GM18867 (cell line): Measurements from ENCODE around the gene TTLL8.
"Not testable (repeated sequence)": the region's sequence is repeated elsewhere in the genome, so short reads cannot be mapped to it uniquely, and the experiment has no call there.

Experiments
- ATAC-seq: cut with Tn5 transposase; IDR thresholded peaks from one replicate; pipeline ENCODE4 v1.9.1; 2021; ENCODE audit warnings: mild to moderate bottlenecking, moderate library complexity; ENCODE audit not compliant: unreplicated experiment

The TTLL8 gene

DNA sequence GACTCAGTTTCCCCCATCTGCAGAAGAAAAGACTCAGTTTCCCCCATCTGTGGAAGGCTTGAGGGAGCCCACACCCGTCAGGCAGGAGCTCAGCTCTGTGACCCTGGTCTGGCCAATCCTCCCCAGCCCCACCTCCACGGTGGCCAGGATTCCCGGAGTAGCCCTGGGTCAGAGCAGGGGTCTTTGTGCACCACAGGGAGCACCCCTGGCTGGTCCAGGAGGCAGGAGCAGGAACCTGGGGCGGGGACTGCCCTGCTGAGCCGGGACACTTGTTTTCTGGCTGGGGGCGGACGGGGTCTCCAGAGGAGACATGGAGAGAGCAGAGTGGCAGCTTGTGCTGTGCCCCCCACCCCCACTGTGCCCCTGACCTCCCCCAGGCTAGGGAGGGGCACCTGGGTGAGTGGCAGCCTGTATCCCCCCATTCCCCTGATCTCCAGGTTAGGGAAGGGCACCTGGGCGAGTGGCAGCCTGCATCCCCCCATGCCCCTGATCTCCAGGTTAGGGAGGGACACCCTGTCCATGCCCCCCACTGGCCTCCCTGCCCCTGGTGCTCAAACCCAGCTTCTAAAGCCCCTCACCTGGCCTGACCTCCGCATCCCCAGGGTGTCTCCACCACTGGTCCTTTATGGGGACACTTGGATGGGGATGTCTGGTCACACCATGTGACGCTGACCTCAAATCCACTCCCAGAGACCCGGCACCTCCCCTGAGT is 64.3 kb downstream of the TTLL8 start:
- ATAC-seq: no peak

DNA sequence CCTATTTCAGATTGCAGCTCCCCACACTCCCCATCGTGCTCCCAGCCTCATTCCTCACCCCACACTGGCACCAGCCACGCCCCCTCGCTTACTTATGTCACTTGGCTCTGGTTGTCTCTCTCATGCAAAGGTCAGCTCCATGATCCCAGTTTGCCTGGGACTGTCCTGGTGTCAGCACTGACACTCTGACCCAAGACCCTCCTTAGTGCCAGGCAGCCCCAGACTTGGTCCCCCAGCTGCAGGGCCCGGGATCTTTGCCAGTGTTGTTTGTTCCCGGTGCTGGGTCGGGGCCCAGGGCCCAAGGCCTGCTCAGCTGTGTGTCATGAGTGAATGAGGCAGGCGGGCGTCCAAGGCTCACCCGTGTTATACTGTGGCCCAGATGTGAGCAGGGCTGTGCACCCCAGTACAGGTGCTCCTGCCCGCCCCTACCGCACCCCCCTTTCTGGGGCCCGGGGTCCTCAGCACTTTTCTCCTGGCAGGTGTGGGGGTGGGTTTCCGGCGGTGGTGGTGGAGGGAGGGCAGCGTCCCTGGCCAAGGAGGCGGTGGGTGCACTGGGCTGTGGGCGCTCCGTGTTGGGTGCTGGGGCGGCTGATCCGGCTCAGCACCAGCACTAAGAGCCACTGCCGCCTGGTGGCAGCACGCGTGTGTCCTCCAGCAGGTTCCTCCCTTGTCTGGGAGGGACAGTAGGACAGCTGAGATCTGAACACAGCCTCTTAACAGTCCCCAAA is 65.0 kb downstream of the TTLL8 start:
- no peak for ATAC-seq

- ATAC-seq: no peak
Measured at GRCh38 chr22:49991907-49992533, 66.1 kb downstream of the TTLL8 start.

- no peak for ATAC-seq
Measured at GRCh38 chr22:49991167-49991566, 66.9 kb downstream of the TTLL8 start.

DNA sequence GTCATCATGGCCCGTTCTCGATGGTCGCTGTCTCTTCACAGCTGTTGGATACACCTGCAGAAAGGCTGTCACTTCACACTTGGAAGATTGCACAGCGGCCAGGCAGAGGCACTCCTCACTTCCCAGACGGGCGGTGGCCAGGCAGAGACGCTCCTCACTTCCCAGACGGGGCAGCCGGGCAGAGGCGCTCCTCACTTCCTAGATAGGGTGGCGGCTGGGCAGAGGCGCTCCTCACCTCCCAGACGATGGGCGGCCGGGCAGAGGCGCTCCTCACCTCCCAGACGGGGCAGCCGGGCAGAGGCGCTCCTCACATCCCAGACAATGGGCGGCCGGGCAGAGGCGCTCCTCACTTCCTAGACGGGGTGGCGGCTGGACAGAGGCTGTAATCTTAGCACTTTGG is 68.3 kb downstream of the TTLL8 start:
- ATAC-seq: not testable (repeated sequence)

- no peak for ATAC-seq
Measured at GRCh38 chr22:49986325-49986724, 71.8 kb downstream of the TTLL8 start.

DNA sequence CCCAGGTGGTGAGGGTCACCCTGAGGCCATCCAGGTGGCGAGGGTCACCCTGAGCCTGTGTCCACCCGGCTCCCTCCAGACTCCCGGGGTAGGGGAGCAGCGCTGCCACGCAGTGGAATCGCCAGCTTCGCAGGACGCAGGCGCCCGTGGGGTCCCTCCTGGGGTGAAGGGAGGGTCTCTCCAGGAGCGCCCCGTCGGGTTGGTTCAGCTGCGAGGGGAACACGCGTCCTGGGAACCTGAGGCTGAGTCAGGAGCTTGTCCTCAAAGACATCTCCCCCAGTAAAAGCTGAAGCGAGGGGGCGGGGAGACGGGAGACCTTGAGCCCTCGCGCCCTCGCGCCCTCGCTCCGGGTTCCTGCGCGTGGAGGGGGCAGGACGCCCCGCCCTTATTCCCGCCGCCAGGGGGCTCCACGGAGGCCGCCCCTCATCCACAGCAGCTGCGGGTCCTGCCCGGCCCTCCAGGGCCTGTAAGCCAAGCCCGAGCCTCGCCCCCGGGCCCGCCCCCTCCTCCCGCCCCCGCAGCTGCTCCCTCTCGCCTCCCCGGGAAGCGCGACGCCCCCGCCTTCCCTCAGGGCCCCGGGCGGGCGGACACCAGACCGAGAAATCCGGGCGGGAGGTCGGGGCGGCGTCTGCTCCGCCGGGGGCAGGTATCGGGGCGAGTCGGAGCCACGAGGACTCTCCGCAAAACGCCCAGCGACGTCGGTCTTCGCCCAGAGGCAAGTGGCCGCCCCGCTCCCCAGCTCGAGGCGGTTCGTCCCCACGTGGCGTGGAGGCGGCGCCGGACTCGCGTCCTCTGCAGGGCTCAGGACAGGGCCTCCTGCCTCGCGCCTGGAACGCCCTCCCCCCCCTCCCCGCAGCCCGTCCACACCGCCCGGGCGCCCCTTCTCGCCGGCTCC is 74.7 kb downstream of the TTLL8 start:
- no peak for ATAC-seq

- ATAC-seq: not testable (repeated sequence)
Measured at GRCh38 chr22:49981799-49982198, 76.3 kb downstream of the TTLL8 start.

GRCh38 chr22:49979587-49980264 is 78.4 kb downstream of the TTLL8 start:
- no peak for ATAC-seq

DNA sequence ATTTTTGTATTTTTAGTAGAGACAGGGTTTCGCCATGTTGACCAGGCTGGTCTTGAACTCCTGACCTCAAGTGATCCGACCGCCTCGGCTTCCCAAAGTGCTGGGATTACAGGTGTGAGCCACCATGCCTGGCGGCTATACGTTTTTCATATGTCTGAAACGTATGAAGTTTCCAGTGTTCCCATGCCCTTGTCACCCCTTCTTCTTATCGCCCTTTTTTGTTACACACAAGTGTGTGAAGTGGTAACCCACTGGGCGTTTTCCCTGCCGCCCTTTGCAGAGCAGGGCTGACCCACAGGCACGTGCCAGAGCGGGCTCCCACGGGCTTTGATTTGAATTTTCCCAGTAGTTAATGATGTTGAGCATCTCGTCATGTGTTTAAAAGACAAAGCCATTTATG is 80.5 kb downstream of the TTLL8 start:
- no peak for ATAC-seq

DNA sequence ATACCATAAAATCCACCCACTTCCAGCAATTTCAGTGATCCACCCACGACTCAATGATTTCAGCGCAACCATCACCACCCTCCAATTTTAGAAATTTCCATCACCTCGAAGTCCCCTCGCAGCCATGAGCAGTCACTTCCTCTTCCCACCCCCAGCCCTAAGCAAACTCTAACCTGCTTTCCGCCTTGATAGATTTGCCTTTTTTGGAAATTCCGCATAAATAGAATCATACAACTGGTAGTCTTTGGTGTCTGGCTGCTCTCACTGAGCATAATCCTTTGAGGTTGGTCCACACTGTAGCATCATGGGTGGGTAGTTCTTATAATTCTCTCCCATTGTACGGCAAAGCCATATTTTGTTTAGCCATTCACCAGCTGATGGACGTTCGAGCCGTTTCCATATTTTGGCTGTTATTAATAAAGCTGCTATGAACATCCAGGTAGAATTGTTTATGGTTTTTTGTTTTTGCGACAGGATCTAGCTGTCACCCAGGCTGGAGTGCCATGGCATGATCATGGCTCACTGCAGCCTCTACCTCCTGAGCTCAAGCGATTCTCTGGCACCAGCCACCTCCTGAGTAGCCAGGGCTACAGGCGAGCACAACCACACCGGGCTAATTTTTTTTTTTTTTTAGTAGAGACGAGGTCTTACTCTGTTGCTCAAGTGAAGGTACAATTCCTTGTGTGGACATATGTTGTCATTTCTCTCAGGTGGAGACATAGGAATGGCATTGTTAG is 81.5 kb downstream of the TTLL8 start:
- ATAC-seq: no peak

GRCh38 chr22:49975543-49976389 is 82.3 kb downstream of the TTLL8 start:
- ATAC-seq: no peak

- ATAC-seq: no peak
Measured at GRCh38 chr22:49973018-49973961, 84.8 kb downstream of the TTLL8 start.

DNA sequence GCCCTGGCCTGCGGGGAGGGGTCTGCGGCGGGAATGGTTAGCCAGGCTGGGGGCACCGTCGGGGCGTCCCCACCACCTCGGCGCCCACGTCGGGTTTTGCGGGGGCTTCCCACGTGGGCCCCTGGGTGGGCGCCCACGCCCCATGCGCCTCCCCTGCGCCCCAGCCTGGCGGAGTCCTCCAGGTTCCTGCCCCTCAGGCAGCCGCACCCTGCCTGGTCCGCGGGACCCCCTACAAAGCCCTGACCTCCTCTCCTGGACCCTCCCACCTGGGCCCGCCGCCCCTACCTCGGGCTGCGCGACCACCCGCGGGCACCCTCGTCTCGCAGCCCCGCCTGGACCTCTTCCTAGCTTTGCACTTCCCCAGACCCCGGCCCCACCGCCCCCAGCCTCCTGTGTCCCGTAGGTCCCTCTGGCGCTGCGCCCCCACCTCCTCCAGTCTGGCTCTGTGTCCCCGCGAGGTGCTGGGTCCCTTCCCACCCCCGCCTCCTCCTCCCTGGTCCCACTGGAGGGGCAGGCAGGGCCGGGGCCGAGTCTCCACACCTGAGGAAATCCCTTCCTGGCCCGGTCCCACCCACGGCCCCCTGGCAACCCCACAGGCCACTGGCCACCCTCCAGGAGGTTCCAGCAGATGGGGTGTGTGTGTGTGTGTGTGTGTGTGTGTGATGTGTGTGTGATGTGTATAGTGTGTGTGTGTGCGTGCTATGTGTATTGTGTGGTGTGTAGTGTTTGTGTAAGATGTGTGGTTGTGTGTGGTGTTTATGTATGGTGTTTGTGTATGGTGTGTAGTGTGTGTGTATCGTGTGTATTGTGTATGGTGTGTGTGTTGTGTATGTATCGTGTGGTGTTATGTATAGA is 85.7 kb downstream of the TTLL8 start:
- ATAC-seq: no peak

DNA sequence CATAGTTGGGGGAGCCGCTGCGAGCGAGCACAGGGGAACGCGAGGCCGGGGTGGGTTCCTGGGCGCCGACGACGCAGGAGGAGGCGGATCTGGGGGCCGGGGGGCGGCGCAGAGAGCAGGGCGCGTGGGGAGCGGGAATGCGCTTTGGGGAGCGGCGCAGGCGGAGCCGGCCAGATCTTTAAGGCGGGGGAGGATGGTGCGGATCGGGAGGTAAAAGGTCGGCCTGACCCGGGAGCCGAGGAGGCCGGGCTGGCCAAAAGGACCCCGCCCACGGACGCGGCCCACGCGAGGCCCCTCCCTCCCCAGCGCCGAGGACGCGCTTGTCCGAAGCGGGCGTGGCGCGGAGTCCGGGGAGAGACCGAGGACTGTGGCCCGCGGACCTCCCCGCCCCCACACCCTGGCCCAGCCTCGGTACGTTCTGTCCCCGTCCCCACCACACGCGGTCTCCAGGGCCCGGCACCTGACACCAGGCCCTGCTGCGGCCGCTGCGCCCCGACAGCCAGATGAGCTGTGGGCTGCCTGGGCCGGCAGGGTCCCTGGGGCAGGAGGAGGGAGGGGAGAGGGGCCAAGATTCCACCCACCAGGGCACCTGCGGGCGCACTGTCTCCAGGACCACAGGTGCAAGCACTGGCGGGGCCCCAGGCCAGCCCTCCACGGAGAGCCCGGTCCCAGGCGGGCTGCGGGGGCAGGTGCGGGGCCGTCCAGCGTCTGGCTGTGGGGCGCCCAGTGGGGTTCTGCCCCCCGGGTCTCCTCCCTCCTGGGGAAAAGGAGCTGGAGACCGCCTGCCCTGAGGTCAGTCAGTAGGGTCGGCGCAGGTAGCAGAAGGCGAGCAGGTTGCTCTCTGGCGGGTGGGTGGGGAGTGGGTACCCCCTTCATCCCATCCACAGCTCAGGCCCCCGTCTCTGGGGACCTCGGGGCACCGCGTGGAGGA is 86.6 kb downstream of the TTLL8 start:
- peak; percentile 31 for ATAC-seq
